HCT116 (cell line): ENCODE results near the gene DNAH7. TPM values are rescaled to one million over a fixed set of nuclear protein-coding genes. Genes with fewer than 3 reads are reported as not detected.

ENCODE experiments used
- CBX3 ChIP-seq: IDR thresholded peaks from 2 replicates; pipeline ENCODE4 v1.6.1; 2012; ENCODE audit warnings: low read depth
- EGR1 ChIP-seq: IDR thresholded peaks from 2 replicates; pipeline ENCODE4 v1.6.1; 2012; ENCODE audit warnings: low read depth
- EZH2phosphoT487 ChIP-seq: fragments of 200-600 bp; IDR thresholded peaks from 2 replicates; pipeline ENCODE4 v1.6.1; 2018; ENCODE audit warnings: antibody characterized with exemption, borderline replicate concordance
- FOSL1 ChIP-seq: IDR thresholded peaks from 2 replicates; pipeline ENCODE4 v1.6.1; 2012; ENCODE audit warnings: low read depth
- SRF ChIP-seq: IDR thresholded peaks from 2 replicates; pipeline ENCODE4 v1.6.1; 2012; ENCODE audit warnings: low read depth
- total RNA-seq: library from RNA; stranded (reverse); gene quantifications from one replicate; pipeline ENCODE4 v1.2.1, GENCODE V29; 2021; ENCODE audit not compliant: unreplicated experiment
- TF ChIP-seq, protein P1 (sequence below): IDR thresholded peaks from 2 replicates; pipeline ENCODE4 v1.6.1; 2011; ENCODE audit warnings: mild to moderate bottlenecking, low read length, moderate library complexity; ENCODE audit not compliant: insufficient replicate concordance; ENCODE audit errors: extremely low read depth
- TF ChIP-seq, protein P2 (sequence below): IDR thresholded peaks from 2 replicates; pipeline ENCODE4 v1.6.1; 2012
- TF ChIP-seq, protein P3 (sequence below), 3 experiments: fragments of 200-600 bp in 1 of 3; sonication (generic) in 1 of 3; IDR thresholded peaks in 2 of 3; conservative IDR thresholded peaks in 1 of 3; 2 replicates each; pipeline ENCODE4 v1.5.1; 2012 to 2017; ENCODE audit warnings: low read depth in 2 of 3, low read length in 2 of 3, antibody characterized with exemption in 1 of 3, borderline replicate concordance in 1 of 3, control low read depth in 1 of 3, mild to moderate bottlenecking in 1 of 3, mixed read lengths in 1 of 3, mixed run types in 1 of 3, moderate library complexity in 1 of 3; ENCODE audit not compliant: insufficient read depth in 1 of 3

DNAH7 gene
- total RNA-seq, 1 experiment from 2014 or later = not detected

DNA sequence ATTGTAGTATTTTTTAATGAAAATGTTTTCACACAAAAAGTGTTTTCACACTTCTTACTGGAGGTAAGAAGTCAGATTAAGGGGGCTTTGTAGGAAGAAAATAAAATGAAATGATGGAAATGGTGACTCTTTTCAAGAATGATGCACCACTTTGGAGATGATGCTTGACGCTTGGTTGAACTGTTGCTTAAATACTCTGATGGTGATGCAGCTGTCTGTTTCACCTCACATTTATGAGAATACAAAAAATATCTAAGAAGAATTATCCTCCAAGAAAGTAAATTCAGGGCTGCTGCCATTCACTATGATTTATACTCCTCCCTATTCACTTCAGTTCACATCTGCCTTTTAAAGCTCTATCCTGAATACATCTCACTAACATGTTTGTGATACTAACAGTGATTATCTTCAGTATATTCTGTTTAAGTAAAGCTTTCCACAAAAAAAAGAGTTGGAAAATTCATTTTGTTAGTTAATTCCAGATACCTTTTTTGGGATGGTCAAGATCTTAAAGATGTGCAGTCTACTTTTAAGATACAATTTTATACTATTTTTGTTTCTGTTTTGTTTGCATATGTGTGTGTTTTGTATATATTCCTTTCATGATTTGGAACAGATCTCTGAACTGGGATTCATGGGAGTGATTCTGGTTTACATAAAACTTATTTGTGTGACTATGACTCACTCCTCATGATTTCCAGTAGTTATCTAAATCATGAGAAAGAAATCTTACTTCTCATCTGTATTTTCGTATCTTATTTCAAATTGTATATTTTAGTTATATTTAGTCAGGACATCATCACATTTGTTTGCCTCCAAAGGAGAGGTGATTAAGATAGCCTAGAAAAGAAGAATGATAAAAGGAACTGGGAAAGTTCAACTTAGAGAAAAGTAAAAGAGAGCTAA is 358.5 kb downstream of the DNAH7 start (continued):
- TF ChIP-seq, protein P1, sequence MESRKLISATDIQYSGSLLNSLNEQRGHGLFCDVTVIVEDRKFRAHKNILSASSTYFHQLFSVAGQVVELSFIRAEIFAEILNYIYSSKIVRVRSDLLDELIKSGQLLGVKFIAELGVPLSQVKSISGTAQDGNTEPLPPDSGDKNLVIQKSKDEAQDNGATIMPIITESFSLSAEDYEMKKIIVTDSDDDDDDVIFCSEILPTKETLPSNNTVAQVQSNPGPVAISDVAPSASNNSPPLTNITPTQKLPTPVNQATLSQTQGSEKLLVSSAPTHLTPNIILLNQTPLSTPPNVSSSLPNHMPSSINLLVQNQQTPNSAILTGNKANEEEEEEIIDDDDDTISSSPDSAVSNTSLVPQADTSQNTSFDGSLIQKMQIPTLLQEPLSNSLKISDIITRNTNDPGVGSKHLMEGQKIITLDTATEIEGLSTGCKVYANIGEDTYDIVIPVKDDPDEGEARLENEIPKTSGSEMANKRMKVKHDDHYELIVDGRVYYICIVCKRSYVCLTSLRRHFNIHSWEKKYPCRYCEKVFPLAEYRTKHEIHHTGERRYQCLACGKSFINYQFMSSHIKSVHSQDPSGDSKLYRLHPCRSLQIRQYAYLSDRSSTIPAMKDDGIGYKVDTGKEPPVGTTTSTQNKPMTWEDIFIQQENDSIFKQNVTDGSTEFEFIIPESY = no peak
- TF ChIP-seq, protein P2, sequence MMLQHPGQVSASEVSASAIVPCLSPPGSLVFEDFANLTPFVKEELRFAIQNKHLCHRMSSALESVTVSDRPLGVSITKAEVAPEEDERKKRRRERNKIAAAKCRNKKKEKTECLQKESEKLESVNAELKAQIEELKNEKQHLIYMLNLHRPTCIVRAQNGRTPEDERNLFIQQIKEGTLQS = no peak
- TF ChIP-seq, protein P3, sequence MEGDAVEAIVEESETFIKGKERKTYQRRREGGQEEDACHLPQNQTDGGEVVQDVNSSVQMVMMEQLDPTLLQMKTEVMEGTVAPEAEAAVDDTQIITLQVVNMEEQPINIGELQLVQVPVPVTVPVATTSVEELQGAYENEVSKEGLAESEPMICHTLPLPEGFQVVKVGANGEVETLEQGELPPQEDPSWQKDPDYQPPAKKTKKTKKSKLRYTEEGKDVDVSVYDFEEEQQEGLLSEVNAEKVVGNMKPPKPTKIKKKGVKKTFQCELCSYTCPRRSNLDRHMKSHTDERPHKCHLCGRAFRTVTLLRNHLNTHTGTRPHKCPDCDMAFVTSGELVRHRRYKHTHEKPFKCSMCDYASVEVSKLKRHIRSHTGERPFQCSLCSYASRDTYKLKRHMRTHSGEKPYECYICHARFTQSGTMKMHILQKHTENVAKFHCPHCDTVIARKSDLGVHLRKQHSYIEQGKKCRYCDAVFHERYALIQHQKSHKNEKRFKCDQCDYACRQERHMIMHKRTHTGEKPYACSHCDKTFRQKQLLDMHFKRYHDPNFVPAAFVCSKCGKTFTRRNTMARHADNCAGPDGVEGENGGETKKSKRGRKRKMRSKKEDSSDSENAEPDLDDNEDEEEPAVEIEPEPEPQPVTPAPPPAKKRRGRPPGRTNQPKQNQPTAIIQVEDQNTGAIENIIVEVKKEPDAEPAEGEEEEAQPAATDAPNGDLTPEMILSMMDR (IDR thresholded peaks at IDR 0.05 in 2 of 3, conservative IDR thresholded peaks at IDR 0.05 in 1 of 3; ENCODE audit: borderline replicate concordance in 1 of 3, insufficient read depth in 1 of 3, low read depth in 2 of 3, low read length in 2 of 3) = no peak
- TF ChIP-seq SRF (no peak), EGR1 (no peak), EZH2phosphoT487 (no peak), FOSL1 (no peak), CBX3 (no peak)
